Naive thymus-derived CD8-positive, alpha-beta T cell (primary cell): ENCODE results near the gene WDFY1. TPM values are rescaled to one million over a fixed set of nuclear protein-coding genes. Genes with fewer than 3 reads are reported as not detected.

Source experiments
- ATAC-seq, 2 donors: fragments of 150-1000 bp; cut with Tn5 transposase in 1 of 2; sonication (Bioruptor Pico), chemical (Tn5 transposase) in 1 of 2; 1 replicate in 1 of 2; 2 replicates in 1 of 2; pipeline ENCODE4 v1.10.0; 2021; ENCODE audit warnings: mild to moderate bottlenecking in 2 of 2, moderate library complexity in 2 of 2
- POLR2A ChIA-PET: fragments of 350-600 bp; sonication (Branson Sonifier 250); formaldehyde crosslinking; loops from one replicate; lab custom pipeline; 2021; ENCODE audit warnings: antibody characterized with exemption; lab: Charles Lee
- DNase-seq, 10 donors: peaks; one replicate each; pipeline versions ENCODE4 v3.0.0 to v3.0.0-alpha.2; 2020 to 2022
- H3K27ac Mint-ChIP-seq, 10 donors: one replicate each; pipeline ENCODE4 v1.8.0; 2020 to 2022; ENCODE audit warnings: mild to moderate bottlenecking in 10 of 10, mixed read lengths in 10 of 10, moderate library complexity in 4 of 10, inconsistent platforms in 1 of 10
- H3K27me3 Mint-ChIP-seq, 5 donors: one replicate each; pipeline ENCODE4 v1.8.0; 2021 to 2022; ENCODE audit warnings: mixed read lengths in 5 of 5
- H3K36me3 Mint-ChIP-seq, 3 donors: one replicate each; pipeline ENCODE4 v1.8.0; 2020 to 2022; ENCODE audit warnings: mixed read lengths in 3 of 3, mild to moderate bottlenecking in 2 of 3, inconsistent platforms in 1 of 3
- H3K4me1 Mint-ChIP-seq, 4 donors: one replicate each; pipeline ENCODE4 v1.8.0; 2021 to 2022; ENCODE audit warnings: mixed read lengths in 4 of 4
- H3K4me3 Mint-ChIP-seq, 10 donors: one replicate each; pipeline ENCODE4 v1.8.0; 2020 to 2022; ENCODE audit warnings: mild to moderate bottlenecking in 10 of 10, mixed read lengths in 10 of 10, moderate library complexity in 6 of 10, inconsistent platforms in 1 of 10
- H3K9me3 Mint-ChIP-seq, 9 donors: one replicate each; pipeline ENCODE4 v1.8.0; 2020 to 2022; ENCODE audit warnings: mixed read lengths in 9 of 9, mild to moderate bottlenecking in 3 of 9, inconsistent platforms in 1 of 9, moderate library complexity in 1 of 9
- polyA plus RNA-seq, 3 donors: library from polyadenylated mRNA; unstranded; fragments of 300-500 nt; fragmentation: Illumina TruSeq; gene quantifications; one replicate each; pipeline ENCODE4 v1.2.3, GENCODE V29; 2021
- total RNA-seq, 8 experiments: library from RNA in 2 of 8; stranded (reverse) in 2 of 8; gene quantifications; one replicate each; pipeline ENCODE4 v1.2.3 and lab custom pipeline; 2021 to 2026

Gene WDFY1
- total and polyA plus RNA-seq, 5 experiments from 2014 or later, result 15.7 to 32.0 (median 24.1) TPM

DNA sequence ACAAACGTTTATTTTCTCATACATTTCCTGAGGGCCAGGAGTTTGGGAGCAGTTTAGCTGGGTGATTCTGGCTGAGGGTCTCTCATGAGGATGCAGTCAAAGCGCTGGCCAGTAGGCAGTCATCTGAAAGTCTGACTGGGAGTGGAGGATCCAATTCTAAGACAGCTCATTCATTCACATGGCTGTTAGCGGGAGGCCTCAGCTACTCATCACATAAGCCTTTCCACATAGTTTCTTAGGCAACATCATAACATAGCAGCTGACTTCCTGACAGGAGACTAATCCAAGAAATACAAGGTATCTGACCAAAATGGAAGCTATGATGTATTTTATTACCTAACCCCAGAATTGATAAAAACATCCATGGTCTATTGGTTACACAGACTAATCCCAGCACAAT lies 9.3 kb upstream of the WDFY1 start:
- H3K9me3 Mint-ChIP-seq, result no peaks in the 10 kb centered on the region
- ATAC-seq (no peak), DNase-seq (no peak)
- no peak overlapping the region for H3K4me3 Mint-ChIP-seq
- peaks cover 8 to 43% (median 26%) of the 10 kb centered on the region in 4 donors for H3K4me1 Mint-ChIP-seq
- peaks cover 0 to under 1% (median 0%) of the 10 kb centered on the region in 3 donors for H3K36me3 Mint-ChIP-seq
- POLR2A ChIA-PET, result interaction anchor here (4.5 kb wide), 1 partner anchor 10 kb away, joined by 35 read pairs; the partner anchor contains the start of gene WDFY1
- no peak overlapping the region for H3K27ac Mint-ChIP-seq
- H3K27me3 Mint-ChIP-seq, result peaks cover 0 to 1% (median 0%) of the 10 kb centered on the region in 5 donors

DNA sequence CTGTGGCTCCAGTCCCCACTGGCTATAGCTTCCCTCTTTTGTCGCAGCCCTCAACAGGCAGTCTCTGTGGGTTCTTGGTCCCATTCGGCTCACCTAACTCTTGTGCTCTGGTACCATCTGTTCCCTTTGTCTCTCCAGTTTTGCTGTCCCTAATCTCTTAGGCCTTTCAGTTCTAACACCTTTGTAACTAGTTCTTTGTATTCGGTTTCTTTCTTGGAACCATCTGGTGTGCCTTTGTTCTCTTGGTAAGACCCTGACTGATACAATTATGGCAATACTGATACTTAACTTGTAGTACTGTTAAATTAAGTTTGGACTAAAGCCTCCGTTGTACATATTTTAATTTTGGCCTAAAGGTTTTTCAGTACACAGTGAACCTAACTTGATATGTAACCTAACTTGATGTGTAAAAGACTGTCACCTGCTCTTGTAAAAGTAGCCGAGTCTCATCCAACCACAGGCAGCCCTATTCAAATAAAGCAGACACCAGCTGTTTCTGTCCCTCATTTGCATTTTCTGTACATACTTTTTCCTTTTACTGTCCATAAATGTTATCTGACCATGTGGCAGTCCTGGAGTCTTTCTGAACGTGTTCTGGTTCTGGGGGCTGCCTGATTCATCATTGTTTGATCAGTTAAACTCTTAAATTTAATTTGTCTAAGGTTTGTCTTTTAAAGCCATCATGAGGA lies 7.3 kb upstream of the WDFY1 start:
- Mint-ChIP-seq H3K36me3 (no peaks in the 10 kb centered on the region), H3K4me3 (no peak overlapping the region), H3K27ac (peak overlapping the region in 1 of 10 donors; percentile 48), H3K9me3 (no peaks in the 10 kb centered on the region), H3K4me1 (peaks cover 13 to 31% (median 22%) of the 10 kb centered on the region in 4 donors), H3K27me3 (peaks cover 0 to 1% (median 0%) of the 10 kb centered on the region in 5 donors)
- DNase-seq (no peak), ATAC-seq (no peak)
- POLR2A ChIA-PET, result no interaction called here

DNA sequence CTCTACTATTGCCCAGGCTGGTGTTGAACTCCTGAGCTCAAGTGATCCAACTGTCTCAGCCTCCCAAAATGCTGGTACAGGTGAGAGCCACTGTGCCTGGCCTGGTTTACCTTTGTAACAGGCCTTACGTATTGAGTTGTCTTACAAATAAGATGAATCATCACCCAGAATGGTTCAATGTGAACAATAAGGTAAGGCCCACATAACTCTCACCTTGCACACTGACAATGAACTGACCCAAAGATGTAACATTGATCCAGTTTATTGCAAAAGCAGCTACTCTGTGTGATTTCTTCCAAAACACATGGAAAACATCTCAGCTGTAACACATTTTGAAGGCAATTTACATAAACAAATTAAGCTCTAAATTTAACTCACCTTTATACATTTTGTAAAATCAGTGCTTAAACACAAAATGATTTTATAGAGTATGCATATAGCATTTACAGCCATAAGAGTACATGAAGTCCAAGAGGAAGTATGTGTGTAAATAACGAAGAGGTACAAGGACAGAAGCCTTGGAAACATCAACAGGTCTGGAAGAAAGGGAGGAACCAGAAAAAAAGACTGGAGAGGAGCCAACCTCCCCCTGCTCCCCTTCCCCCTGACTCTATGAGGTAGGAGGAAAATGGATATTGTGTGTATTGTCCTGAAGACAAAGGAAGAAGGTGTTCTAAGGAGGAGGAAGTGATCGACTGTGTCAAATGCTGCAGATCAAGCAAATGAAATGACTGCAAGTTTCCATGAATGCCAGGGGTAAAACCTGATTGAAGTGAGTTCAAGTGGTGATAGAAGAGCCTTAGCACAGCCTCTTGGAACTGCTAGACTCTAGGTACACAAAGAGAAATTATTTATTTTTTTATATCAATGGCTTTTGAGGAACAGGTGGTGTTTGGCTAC lies 5.6 kb upstream of the WDFY1 start:
- H3K27me3 Mint-ChIP-seq, result no peaks in the 10 kb centered on the region
- H3K36me3 Mint-ChIP-seq, result no peaks in the 10 kb centered on the region
- peak overlapping the region in 4 of 10 donors; percentile 4 to 9 (median 8) for H3K4me3 Mint-ChIP-seq
- DNase-seq (no peak), ATAC-seq (no peak)
- peak overlapping the region in 3 of 10 donors; percentile 11 to 80 (median 68) for H3K27ac Mint-ChIP-seq
- H3K9me3 Mint-ChIP-seq, result no peaks in the 10 kb centered on the region
- POLR2A ChIA-PET, result interaction anchor here (0.7 kb wide), 1 partner anchor 9 kb away, joined by 3 read pairs; no protein-coding TSS in a partner anchor
- H3K4me1 Mint-ChIP-seq, result peaks cover 16 to 27% (median 24%) of the 10 kb centered on the region in 4 donors

DNA sequence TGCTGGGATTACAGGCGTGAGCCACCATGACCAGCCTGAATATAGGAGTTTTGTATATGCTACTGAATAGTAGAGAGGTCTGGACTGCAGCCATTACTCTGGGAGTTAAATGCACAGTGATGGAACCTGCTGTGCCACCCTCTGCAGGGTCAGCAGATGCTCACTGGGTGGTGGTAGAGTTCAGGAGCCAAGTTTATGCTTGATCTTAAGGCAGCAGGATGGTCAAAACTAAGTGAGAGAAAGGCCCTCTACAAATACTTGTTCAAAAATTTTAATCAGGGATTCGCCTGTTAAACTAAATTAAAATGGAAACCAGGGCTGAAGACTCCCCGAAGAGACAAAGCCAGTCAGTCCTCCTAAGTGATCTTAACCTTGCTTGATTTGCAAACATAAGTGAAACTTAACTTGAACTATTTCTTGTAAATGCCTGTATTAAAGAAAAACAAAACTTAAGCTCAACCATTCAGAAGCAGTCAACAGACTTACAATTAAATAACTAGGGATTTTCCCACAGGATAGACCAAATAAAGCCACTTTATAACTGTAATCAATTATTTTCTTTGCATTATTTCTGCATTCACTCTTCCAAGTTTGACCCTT lies 4.2 kb upstream of the WDFY1 start:
- ATAC-seq, result no peak
- peak overlapping the region in 2 of 10 donors; percentile 61 to 70 for H3K27ac Mint-ChIP-seq
- H3K9me3 Mint-ChIP-seq, result no peaks in the 10 kb centered on the region
- DNase-seq, result no peak
- H3K36me3 Mint-ChIP-seq, result no peaks in the 10 kb centered on the region
- no peaks in the 10 kb centered on the region for H3K27me3 Mint-ChIP-seq
- H3K4me3 Mint-ChIP-seq, result no peak overlapping the region
- peaks cover 17 to 33% (median 30%) of the 10 kb centered on the region in 4 donors for H3K4me1 Mint-ChIP-seq
- POLR2A ChIA-PET, result interaction anchor here (0.6 kb wide), 1 partner anchor 1161 kb away, joined by 4 read pairs; no protein-coding TSS in a partner anchor

DNA sequence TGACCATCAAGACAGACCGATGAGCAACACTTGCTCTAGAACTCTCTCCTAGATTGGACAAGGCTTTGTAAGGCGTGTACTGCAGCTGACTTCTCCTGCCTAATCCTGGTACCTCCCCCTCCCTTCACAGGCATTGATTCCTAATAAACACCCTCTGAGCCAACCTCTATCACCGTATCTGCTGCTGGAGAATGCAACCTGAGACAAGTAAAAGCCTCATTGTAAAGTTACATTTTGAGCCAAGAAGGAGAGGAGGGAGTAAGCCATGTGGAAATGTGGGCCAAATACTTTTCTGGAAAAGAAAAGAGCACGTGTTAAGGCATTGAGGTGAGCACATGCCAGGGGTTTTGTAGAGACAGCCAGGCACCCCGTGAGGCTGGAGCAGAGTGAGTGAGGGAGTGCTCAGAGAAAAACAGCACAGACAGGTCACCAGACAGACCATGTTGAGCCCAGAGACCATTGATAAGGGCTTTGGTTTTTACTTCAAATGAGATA lies 2.6 kb upstream of the WDFY1 start:
- no peak for ATAC-seq
- no peak for DNase-seq
- Mint-ChIP-seq H3K36me3 (no peaks in the 10 kb centered on the region), H3K9me3 (no peaks in the 10 kb centered on the region), H3K4me3 (peak overlapping the region in 1 of 10 donors; percentile 0), H3K27me3 (no peaks in the 10 kb centered on the region), H3K27ac (peak overlapping the region in 3 of 10 donors; percentile 16 to 57 (median 19)), H3K4me1 (peaks cover 23 to 45% (median 42%) of the 10 kb centered on the region in 4 donors)
- POLR2A ChIA-PET, result no interaction called here

DNA sequence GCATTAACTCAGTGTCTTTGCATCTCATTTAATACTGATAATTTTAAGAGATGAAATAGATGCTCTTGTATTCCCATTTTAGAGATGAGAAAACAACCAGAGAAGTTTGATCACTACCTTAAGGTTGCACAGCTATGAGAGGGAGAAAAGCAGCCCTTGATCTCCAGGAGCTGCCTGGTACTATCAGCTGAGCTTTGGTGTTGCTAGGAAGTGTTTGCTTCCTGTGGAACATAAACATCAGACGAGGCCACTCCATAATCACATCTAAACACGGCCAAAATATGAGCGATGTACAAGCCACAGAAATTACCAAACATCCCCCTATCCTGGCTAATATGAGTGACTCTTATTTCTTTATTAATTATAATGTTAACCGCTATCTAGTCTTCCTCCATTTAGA lies 620 bp upstream of the WDFY1 start:
- H3K9me3 Mint-ChIP-seq, result peaks cover 0 to 4% (median 0%) of the 10 kb centered on the region in 9 donors
- POLR2A ChIA-PET, result interaction anchor here (0.8 to 3.9 kb wide), 5 partner anchors 10 to 106 kb away, joined by 3 to 35 read pairs (median 4); partner anchors contain the start of gene MRPL44
- DNase-seq, result no peak
- peaks cover 28 to 55% (median 49%) of the 10 kb centered on the region in 4 donors for H3K4me1 Mint-ChIP-seq
- H3K36me3 Mint-ChIP-seq, result peaks cover 0 to 4% (median 1%) of the 10 kb centered on the region in 3 donors
- no peaks in the 10 kb centered on the region for H3K27me3 Mint-ChIP-seq
- peak overlapping the region; percentile 84 to 96 (median 90) for H3K4me3 Mint-ChIP-seq
- H3K27ac Mint-ChIP-seq, result peak overlapping the region in 9 of 10 donors; percentile 13 to 91 (median 73)
- no peak for ATAC-seq

DNA sequence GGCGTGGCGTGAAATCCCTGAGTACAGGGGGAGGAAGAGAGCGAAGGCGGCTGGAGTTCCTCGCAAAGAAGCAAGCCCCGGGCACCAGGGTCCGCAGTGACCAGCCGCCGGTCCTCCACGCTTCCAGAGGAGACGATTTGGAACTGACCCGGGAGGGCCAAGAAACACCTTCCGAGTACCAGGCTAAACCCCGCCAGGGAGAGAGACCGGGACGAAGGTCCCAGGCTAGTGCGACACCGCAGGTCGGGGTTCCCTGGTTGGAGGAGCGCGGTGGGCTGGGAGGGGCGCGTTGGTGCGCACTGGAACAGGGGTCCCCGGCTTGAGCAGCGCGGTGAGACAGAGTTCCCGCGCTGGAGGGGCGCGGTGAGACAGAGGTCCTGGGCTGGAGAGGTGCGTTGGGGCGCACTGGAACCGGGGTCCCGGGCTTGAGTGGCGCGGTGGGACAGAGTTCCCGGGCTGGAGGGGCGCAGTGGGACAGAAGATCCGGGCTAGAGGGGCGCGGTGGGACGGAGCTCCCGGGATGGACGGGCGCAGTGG lies 901 bp downstream of the WDFY1 start:
- Mint-ChIP-seq H3K27me3 (no peaks in the 10 kb centered on the region), H3K4me3 (peak overlapping the region; percentile 90 to 96 (median 92)), H3K9me3 (peaks cover 0 to 4% (median 0%) of the 10 kb centered on the region in 9 donors), H3K36me3 (peaks cover 0 to 11% (median 4%) of the 10 kb centered on the region in 3 donors), H3K4me1 (peaks cover 28 to 56% (median 48%) of the 10 kb centered on the region in 4 donors), H3K27ac (peak overlapping the region; percentile 70 to 92 (median 86))
- DNase-seq (peak in 9 of 10 donors; percentile 5 to 37 (median 31)), ATAC-seq (peak; percentile 39 to 48)
- POLR2A ChIA-PET, result interaction anchor here (0.9 to 3.9 kb wide), 5 partner anchors 8 to 105 kb away, joined by 3 to 35 read pairs (median 4); partner anchors contain the start of gene MRPL44

DNA sequence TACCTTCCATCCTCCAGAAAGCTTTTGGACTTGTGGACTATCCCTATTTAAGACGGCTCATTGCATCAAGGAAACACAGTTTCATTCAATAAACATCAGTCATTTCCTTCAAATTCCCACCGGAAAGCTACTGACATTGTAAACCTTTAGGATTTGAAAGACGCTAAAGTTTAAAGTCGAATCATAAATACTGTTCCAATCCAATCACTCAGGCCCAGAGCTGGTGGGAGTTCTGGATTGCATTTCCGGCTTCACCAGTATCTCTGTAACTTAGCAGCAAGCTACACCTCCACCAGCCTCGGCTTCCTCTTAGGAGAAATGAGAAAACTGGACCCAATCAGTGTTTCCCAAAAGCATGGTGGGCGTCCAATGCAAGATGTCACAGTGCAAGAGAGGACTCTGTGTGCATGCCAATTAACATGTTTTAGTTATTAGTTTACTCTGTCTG lies 1.6 kb downstream of the WDFY1 start:
- POLR2A ChIA-PET, result interaction anchor here (3.9 kb wide), 1 partner anchor 13 kb away, joined by 35 read pairs; the partner anchor contains the start of gene MRPL44
- H3K27ac Mint-ChIP-seq, result peak overlapping the region in 8 of 10 donors; percentile 20 to 92 (median 84)
- DNase-seq, result no peak
- H3K4me3 Mint-ChIP-seq, result peak overlapping the region; percentile 90 to 96 (median 92)
- H3K36me3 Mint-ChIP-seq, result peaks cover 0 to 11% (median 4%) of the 10 kb centered on the region in 3 donors
- H3K27me3 Mint-ChIP-seq, result no peaks in the 10 kb centered on the region
- ATAC-seq, result no peak
- peaks cover 28 to 61% (median 51%) of the 10 kb centered on the region in 4 donors for H3K4me1 Mint-ChIP-seq
- peaks cover 0 to 4% (median 0%) of the 10 kb centered on the region in 9 donors for H3K9me3 Mint-ChIP-seq

DNA sequence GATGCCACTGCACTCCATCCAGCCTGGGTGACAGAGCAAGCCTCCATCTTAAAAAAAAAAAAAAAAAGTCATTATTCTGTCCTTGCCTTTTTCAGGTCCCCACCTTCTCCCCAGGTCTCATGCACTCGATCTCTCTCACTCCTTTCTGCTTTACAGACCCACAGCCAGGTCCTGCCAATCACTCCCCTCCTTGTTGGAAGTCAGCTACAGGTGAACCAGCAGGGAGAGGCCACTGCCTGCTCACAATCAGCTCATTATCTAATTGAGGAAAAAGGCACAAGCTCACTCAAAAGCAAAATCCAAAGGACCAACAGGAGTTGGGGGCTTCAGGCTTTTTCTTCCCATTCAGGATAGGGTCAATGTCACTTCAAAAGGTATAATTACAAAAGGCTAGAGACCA lies 2.0 kb downstream of the WDFY1 start:
- Mint-ChIP-seq H3K36me3 (peaks cover 0 to 11% (median 4%) of the 10 kb centered on the region in 3 donors), H3K4me3 (peak overlapping the region; percentile 90 to 96 (median 92)), H3K9me3 (peaks cover 0 to 4% (median 0%) of the 10 kb centered on the region in 9 donors), H3K27ac (peak overlapping the region in 8 of 10 donors; percentile 13 to 91 (median 52)), H3K4me1 (peaks cover 27 to 61% (median 52%) of the 10 kb centered on the region in 4 donors), H3K27me3 (no peaks in the 10 kb centered on the region)
- DNase-seq (no peak), ATAC-seq (no peak)
- POLR2A ChIA-PET, result interaction anchor here (3.9 kb wide), 1 partner anchor 13 kb away, joined by 35 read pairs; the partner anchor contains the start of gene MRPL44

DNA sequence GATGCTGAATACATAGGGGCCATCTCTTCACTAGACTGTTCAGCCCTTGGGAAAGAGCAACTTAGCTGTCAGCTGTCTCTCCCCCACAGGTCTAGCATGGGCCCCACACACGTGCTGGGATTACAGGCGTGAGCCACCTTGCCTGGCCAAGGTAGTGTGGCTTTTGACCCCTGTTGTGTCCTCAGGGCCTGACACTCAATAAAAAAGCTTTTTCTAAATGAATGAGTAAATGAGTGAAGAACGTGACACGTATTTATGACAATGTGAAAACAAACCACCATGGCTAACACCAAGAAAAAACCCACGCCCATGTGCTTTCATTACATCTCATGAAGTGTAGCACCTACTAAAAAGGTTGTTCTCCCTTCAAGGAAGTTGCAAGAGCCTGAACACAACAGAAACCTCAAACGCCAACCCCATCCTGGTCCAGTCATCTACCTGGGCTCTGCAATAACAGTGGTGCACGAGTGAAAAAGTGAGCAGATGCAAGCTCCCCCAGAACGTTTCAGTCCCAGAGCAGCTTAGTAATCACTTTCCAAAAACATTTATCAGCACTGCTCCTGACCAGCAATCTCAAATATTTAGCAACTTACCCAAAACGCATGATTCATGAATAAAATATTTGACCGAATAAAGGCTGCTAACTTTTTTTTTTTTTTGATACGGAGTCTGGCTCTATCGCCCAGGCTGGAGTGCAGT lies 3.4 kb downstream of the WDFY1 start:
- ATAC-seq (no peak), DNase-seq (peak in 3 of 10 donors; percentile 13 to 45 (median 16))
- H3K36me3 Mint-ChIP-seq, result peaks cover 0 to 11% (median 4%) of the 10 kb centered on the region in 3 donors
- peak overlapping the region in 7 of 10 donors; percentile 13 to 81 (median 46) for H3K27ac Mint-ChIP-seq
- peaks cover 0 to 4% (median 0%) of the 10 kb centered on the region in 9 donors for H3K9me3 Mint-ChIP-seq
- H3K4me1 Mint-ChIP-seq, result peaks cover 25 to 69% (median 59%) of the 10 kb centered on the region in 4 donors
- POLR2A ChIA-PET, result interaction anchor here (1.0 to 1.3 kb wide), 2 partner anchors 9 to 15 kb away, joined by 3 to 4 read pairs; partner anchors contain the start of gene MRPL44
- peak overlapping the region; percentile 9 to 77 (median 68) for H3K4me3 Mint-ChIP-seq
- no peaks in the 10 kb centered on the region for H3K27me3 Mint-ChIP-seq
